SH-SY5Y (cell line): ENCODE results near the gene DNAJC1.

Source experiments
- GATA2 ChIP-seq: IDR thresholded peaks from 2 replicates; pipeline ENCODE4 v1.6.1; 2011; ENCODE audit warnings: mild to moderate bottlenecking, low read depth, low read length
- GATA3 ChIP-seq: IDR thresholded peaks from 2 replicates; pipeline ENCODE4 v1.6.1; 2011; ENCODE audit warnings: low read depth, mild to moderate bottlenecking, low read length, moderate library complexity

DNA sequence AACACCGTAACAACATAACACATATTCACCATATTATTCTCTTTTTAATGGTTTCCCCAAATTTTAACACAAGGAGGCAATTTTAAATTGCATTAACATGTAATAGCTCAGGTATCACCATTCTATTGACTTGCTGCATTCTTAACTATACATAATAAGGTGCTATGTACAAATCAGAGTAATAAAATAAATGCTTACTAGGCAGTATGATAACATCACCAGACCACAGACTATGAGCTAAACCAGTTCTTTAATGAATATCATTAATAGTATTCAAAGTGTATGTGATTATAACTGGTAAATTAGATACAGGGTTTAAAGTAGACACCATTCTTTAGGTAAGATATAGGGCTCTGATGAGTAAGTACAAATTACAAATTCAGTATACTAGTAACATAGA, 226.6 kb downstream of the DNAJC1 start:
- TF ChIP-seq GATA3 (no peak), GATA2 (no peak)
